LNCaP clone FGC (cell line): ENCODE measurements around the gene MYMK.

Experiments used
- DNase-seq: peaks from one replicate; pipeline ENCODE4 v3.0.0-alpha.2; 2011; ENCODE audit warnings: low read depth
- H3K4me3 ChIP-seq: 2 replicates; pipeline ENCODE4 v1.5.1; 2011; ENCODE audit warnings: mild to moderate bottlenecking, low read depth, low read length, control low read depth
- TF ChIP-seq, protein P1 (sequence below): IDR thresholded peaks from 2 replicates; pipeline ENCODE4 v1.5.1; 2012; ENCODE audit warnings: mild to moderate bottlenecking; ENCODE audit not compliant: control insufficient read depth, insufficient read depth; ENCODE audit errors: extremely low read depth

The MYMK gene

DNA sequence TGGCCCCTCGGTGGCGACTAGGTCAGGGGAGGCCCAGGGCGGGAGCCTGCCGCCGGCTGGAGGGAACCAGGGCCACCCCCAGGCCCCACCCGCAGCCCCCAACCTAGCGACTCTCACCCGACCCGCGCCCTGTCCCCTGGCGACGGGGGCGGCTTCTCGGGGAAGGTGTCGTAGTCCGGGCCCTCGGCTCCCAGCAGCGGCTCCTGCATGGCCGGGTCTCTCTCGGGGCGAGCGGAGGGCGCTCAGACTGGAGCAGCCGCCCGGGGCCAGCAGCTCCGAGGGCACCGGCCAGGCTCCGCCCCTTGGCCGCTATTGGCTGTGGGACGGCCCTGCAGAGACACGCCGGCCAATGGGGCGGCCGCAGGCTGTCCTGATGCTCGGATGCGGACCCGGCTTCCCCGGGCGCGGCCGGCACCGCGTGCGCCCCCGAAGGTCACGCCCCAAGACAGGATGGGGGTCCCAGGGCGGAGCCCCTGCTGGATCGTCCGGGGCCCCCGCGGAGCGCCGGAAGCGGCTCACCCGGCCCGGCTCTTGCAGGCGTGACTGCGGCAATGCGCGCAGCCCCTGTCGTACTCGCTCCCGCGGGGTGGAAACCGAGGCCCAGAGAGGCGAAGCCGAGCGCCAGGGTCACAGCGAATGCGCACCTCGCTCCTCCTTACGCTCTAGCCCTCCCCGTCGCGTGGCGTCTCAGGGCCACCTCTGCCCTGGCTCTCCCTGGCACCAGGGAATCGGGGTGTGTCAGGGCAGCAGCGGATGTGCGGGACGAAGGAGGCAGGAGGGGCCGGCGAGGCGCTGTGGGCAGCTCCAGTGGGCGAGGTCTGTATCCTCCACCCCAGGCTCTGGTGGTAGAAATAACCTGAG is 45.7 kb downstream of the MYMK start, which contains the start of gene SLC2A6:
SLC2A6 (minus strand) TSS at position 249 of the 861 bp plus-strand sequence; CDS start at position 209, 40 bp downstream.
- peak within 1 kb of the TSS; percentile 58 for H3K4me3 ChIP-seq
- TF ChIP-seq, protein P1, sequence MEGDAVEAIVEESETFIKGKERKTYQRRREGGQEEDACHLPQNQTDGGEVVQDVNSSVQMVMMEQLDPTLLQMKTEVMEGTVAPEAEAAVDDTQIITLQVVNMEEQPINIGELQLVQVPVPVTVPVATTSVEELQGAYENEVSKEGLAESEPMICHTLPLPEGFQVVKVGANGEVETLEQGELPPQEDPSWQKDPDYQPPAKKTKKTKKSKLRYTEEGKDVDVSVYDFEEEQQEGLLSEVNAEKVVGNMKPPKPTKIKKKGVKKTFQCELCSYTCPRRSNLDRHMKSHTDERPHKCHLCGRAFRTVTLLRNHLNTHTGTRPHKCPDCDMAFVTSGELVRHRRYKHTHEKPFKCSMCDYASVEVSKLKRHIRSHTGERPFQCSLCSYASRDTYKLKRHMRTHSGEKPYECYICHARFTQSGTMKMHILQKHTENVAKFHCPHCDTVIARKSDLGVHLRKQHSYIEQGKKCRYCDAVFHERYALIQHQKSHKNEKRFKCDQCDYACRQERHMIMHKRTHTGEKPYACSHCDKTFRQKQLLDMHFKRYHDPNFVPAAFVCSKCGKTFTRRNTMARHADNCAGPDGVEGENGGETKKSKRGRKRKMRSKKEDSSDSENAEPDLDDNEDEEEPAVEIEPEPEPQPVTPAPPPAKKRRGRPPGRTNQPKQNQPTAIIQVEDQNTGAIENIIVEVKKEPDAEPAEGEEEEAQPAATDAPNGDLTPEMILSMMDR, result no peak
- no peak for DNase-seq

DNA sequence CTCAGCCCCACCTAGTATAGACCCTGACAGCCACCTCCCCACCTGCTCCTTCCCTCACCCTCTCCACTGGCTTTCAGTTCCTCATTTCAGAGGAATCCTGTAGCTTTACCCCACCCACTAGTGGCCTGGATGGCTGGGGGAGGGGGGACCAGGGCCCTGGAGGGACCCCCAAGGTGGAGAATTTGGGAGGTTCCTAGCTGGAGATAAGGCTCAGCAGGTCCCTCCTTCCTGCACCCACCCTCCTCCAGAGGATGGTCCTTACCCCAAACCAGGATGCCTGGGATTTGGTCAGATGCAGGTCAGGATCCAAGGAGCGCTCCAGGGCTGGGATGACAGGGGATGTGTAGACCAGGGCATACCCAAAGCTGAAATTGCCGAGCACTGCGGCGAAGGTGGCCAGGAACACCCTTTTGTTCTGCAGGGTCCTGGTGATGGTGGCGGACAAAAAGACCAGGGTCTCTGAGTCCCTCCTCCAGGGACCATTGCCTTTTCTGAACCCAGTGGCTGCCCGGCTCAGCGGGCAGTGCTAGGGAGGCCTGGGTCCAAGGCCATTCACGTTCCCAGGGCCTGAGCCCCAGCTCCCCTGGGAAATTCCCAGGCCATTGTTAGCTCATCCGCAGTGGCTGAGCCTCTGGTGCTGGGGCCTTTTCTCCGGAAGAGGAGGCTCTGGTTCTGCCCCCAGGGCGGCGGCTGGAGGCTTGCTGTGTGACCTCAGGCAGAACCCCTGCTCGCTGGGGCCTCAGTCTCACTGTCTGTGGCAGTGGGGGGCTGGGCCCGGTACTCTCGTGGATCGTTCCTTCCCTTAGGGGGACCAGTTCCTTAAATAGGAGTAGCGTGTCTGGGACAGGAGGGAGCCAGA is 46.5 kb downstream of the MYMK start:
- TF ChIP-seq, protein P1, result no peak
- no peak for DNase-seq
- peak overlapping the region; percentile 58 for H3K4me3 ChIP-seq

DNA sequence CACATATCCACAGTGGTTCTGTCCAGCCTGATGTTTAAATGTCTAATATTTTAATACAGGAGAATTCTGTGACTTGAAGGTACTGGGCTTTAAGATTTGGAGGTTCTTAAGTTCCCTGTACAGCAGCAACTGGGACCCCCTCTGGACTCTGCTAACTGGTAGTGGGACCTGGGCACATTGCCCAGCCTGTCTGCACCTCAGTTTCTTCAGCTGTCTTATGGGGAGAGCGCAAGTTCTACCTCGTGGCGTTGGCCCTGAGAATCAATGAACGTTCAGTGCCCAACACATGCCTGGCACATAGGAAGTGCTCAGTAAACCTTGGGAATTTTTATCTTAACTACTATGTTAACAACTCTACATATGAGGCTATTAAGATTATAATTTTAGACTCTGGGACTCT is 47.3 kb downstream of the MYMK start:
- DNase-seq, result no peak
- no peak overlapping the region for H3K4me3 ChIP-seq
- TF ChIP-seq, protein P1, result no peak

DNA sequence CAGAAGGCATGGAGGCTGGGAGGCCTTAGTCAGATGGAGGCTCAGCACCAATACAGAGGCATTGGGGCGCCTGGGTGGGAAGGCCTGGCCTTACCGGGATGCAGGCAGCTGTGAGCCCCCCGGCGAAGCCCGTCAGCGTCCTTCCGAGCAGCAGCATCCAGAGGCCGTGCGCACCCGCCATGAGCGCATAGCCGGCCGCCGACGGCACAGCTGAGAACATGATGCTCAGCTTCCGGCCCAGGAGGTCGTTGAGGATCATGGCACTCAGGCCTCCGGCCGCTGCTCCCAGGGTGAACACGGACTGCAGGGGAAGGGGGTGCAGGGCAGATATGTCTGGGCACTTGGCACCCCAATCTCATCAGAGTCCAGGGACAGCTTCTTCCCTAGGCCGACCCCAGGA is 47.8 kb downstream of the MYMK start:
- TF ChIP-seq, protein P1, result no peak
- H3K4me3 ChIP-seq, result no peak overlapping the region

DNA sequence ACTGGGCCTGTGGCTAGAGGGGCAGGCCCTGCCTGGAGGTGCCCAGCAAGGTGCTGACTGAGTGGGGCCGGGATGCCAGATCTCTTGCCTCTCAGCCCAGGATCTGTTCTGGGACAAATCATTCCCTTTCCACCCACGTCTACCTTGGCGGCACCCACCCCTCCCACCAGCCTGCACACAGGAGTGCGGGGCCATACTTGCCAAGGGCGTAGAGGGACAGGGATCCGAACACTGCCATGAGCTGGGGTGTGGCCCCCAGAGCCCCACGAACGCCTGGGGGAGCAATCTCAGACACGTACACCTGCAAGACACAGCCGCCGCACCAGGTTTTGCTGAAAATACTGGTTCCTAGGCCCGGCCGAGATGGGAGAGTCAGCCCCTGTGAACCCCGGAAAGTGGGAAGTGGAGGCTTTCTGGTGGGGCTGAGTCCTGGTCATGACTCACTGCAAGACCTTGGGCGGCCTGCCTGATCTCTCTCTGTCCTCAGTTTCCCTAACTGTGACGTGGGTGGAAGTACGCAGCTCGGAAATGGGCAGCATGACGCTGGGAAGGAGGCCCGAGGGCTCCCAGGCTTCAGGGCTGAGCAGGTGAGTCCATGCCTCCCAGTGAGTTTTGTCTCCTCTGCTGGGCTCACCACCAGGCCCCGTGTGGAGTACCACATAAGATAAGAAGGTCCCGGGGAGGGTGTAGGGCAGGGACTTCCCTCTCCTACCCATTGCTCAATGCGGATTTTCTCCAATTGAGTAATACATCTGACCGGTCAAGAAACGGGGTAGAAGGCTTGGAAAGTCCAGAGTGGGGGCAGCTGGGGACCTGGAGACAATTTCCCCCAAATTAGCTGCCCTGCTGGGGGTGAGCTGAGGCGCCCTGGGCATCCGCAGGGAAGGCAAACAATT is 48.5 kb downstream of the MYMK start:
- TF ChIP-seq, protein P1, result no peak
- H3K4me3 ChIP-seq, result no peak overlapping the region
- no peak for DNase-seq

More for the DNA sequence above, 47.8 kb downstream of the MYMK start:
- no peak for DNase-seq
